Measurements from ENCODE around the gene GEMIN4. TPM values are rescaled to one million over a fixed set of nuclear protein-coding genes. Genes with fewer than 3 reads are reported as not detected.
"Not testable (repeated sequence)": the region's sequence is repeated elsewhere in the genome, so short reads cannot be mapped to it uniquely, and the experiment has no call there.

The GEMIN4 gene
- total RNA-seq, 2 experiments from 2014 or later, result 29.7 to 29.9 TPM

DNA sequence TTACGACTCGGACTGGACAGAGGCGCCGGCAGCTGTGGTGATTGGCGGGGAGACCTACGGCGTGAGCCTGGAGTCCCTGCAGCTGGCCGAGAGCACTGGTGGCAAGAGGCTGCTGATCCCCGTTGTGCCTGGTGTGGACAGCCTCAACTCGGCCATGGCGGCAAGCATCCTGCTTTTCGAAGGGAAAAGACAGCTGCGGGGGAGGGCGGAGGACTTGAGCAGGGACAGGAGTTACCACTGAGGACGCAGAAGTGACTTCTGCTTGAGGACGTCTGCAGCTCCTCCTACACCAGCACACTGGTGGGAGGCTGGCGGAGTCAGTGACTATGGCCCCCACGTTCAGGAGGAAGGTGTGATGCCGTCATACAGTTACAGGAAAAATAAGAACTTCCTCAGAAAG is 39.8 kb upstream of the GEMIN4 start:
- H3K4me1 Mint-ChIP-seq (ENCODE audit: low read depth), result peaks cover 6% of the 10 kb centered on the region
- H3K9me3 Mint-ChIP-seq, result no peaks in the 10 kb centered on the region
- no peak for DNase-seq
- H3K4me3 Mint-ChIP-seq, result no peak overlapping the region
- CTCF ChIA-PET, result interaction anchor here (0.6 to 1.3 kb wide), 3 partner anchors 25 to 204 kb away, joined by 3 to 5 read pairs (median 5); no protein-coding TSS in a partner anchor
- H3K36me3 Mint-ChIP-seq (ENCODE audit: low read depth), result peaks cover 15% of the 10 kb centered on the region
- intact Hi-C loops (cut with micrococcal nuclease), result loop anchor here (5.0 kb wide), 1 partner anchor 265 kb away; no protein-coding TSS in a partner anchor
- H3K27me3 Mint-ChIP-seq (ENCODE audit: low read depth), result no peaks in the 10 kb centered on the region
- H3K27ac Mint-ChIP-seq, result no peak overlapping the region

DNA sequence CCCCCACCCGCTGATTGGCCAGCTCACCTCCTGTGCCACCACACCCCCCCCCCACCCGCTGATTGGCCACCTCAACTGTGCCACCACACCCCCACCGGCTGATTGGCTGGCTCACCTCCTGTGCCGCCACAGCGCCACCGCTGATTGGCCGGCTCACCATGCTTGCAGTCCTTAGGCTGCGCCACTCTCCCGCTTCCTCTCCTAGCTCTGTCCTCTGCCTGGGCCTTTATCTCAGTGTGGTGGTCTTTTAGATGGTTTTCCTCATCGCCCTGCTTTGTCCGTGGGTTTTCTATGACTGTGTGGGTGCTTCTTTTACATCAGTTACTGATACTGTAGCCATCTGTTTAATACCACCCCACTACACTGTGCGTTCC is 38.8 kb upstream of the GEMIN4 start:
- intact Hi-C loops (cut with micrococcal nuclease), result loop anchor here (5.0 kb wide), 1 partner anchor 266 kb away; no protein-coding TSS in a partner anchor
- DNase-seq; H3K9me3 Mint-ChIP-seq; H3K4me3 Mint-ChIP-seq; H3K4me1 Mint-ChIP-seq (ENCODE audit: low read depth); H3K27ac Mint-ChIP-seq; H3K27me3 Mint-ChIP-seq (ENCODE audit: low read depth); CTCF ChIA-PET: not testable (repeated sequence)
- peaks cover 15% of the 10 kb centered on the region for H3K36me3 Mint-ChIP-seq (ENCODE audit: low read depth)

GRCh38 chr17:789931-790873 is 38.1 kb upstream of the GEMIN4 start:
- intact Hi-C loops (cut with micrococcal nuclease), result loop anchor here (5.0 kb wide), 1 partner anchor 267 kb away; no protein-coding TSS in a partner anchor
- H3K27ac Mint-ChIP-seq; H3K4me1 Mint-ChIP-seq (ENCODE audit: low read depth); H3K4me3 Mint-ChIP-seq; DNase-seq; H3K27me3 Mint-ChIP-seq (ENCODE audit: low read depth); CTCF ChIA-PET; H3K9me3 Mint-ChIP-seq: not testable (repeated sequence)
- peaks cover 15% of the 10 kb centered on the region for H3K36me3 Mint-ChIP-seq (ENCODE audit: low read depth)

GRCh38 chr17:789160-789840 is 37.2 kb upstream of the GEMIN4 start:
- intact Hi-C loops (cut with micrococcal nuclease), result no loop called here
- CTCF ChIA-PET, result interaction anchor here (1.0 to 1.3 kb wide), 2 partner anchors 192 to 207 kb away, joined by 4 read pairs; partner anchors contain the start of gene TIMM22
- H3K4me3 Mint-ChIP-seq, result no peak overlapping the region

GRCh38 chr17:788551-788950 is 36.5 kb upstream of the GEMIN4 start:
- Mint-ChIP-seq H3K9me3 (no peaks in the 10 kb centered on the region), H3K4me3 (no peak overlapping the region), H3K27me3 (ENCODE audit: low read depth) (no peaks in the 10 kb centered on the region), H3K36me3 (ENCODE audit: low read depth) (peaks cover 13% of the 10 kb centered on the region), H3K27ac (no peak overlapping the region), H3K4me1 (ENCODE audit: low read depth) (peaks cover 16% of the 10 kb centered on the region)
- intact Hi-C loops (cut with micrococcal nuclease), result no loop called here
- CTCF ChIA-PET, result interaction anchor here (1.0 to 1.3 kb wide), 2 partner anchors 192 to 208 kb away, joined by 4 read pairs; partner anchors contain the start of gene TIMM22
- DNase-seq, result no peak

More at GRCh38 chr17:789160-789840, 37.2 kb upstream of the GEMIN4 start:
- Mint-ChIP-seq H3K4me1 (ENCODE audit: low read depth) (peaks cover 9% of the 10 kb centered on the region), H3K27me3 (ENCODE audit: low read depth) (no peaks in the 10 kb centered on the region), H3K9me3 (no peaks in the 10 kb centered on the region), H3K36me3 (ENCODE audit: low read depth) (peaks cover 13% of the 10 kb centered on the region), H3K27ac (no peak overlapping the region)
- DNase-seq, result no peak

- Mint-ChIP-seq H3K4me3 (no peak overlapping the region), H3K9me3 (no peaks in the 10 kb centered on the region), H3K36me3 (ENCODE audit: low read depth) (peaks cover 15% of the 10 kb centered on the region), H3K4me1 (ENCODE audit: low read depth) (peaks cover 24% of the 10 kb centered on the region), H3K27ac (no peak overlapping the region), H3K27me3 (ENCODE audit: low read depth) (no peaks in the 10 kb centered on the region)
- CTCF ChIA-PET, result interaction anchor here (0.6 to 1.9 kb wide), 3 partner anchors 8 to 646 kb away, joined by 3 to 8 read pairs (median 3); no protein-coding TSS in a partner anchor
- intact Hi-C loops (cut with micrococcal nuclease), result no loop called here
- no peak for DNase-seq
Observed at GRCh38 chr17:787641-788221, 35.7 kb upstream of the GEMIN4 start.

DNA sequence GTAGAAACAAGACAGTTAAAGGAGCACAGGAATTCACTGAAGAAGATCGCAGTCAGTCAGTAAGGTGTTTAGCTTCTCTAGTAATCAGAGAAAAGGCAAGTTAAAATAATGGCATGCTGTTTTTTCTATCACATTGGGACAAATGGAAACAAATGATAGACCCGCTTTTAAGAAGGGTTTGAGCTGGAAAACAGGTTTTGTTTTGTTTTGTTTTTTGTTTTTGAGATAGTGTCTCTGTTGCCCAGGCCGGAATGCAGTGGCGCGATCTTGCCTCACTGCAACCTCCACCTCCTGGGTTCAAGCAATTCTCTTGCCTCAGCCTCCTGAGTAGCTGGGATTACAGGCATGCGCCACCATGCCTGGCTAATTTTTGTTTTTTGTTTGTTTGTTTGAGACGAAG is 33.8 kb upstream of the GEMIN4 start:
- DNase-seq; H3K27ac Mint-ChIP-seq; H3K9me3 Mint-ChIP-seq; H3K27me3 Mint-ChIP-seq (ENCODE audit: low read depth); H3K4me3 Mint-ChIP-seq; intact Hi-C loops (cut with micrococcal nuclease): not testable (repeated sequence)
- Mint-ChIP-seq H3K4me1 (ENCODE audit: low read depth) (peaks cover 30% of the 10 kb centered on the region), H3K36me3 (ENCODE audit: low read depth) (peaks cover 14% of the 10 kb centered on the region)
- CTCF ChIA-PET, result interaction anchor here (1.0 to 1.9 kb wide), 2 partner anchors 10 to 71 kb away, joined by 5 to 8 read pairs; no protein-coding TSS in a partner anchor

- CTCF ChIA-PET, result interaction anchor here (0.5 kb wide), 1 partner anchor 83 kb away, joined by 3 read pairs; no protein-coding TSS in a partner anchor
- Mint-ChIP-seq H3K9me3 (no peaks in the 10 kb centered on the region), H3K27me3 (ENCODE audit: low read depth) (no peaks in the 10 kb centered on the region), H3K4me1 (ENCODE audit: low read depth) (peaks cover 35% of the 10 kb centered on the region), H3K36me3 (ENCODE audit: low read depth) (peaks cover 14% of the 10 kb centered on the region), H3K4me3 (peak overlapping the region; percentile 32), H3K27ac (peak overlapping the region; percentile 31)
- intact Hi-C loops (cut with micrococcal nuclease), result no loop called here
- DNase-seq, result no peak
Observed at GRCh38 chr17:784143-784542, 32.1 kb upstream of the GEMIN4 start.

DNA sequence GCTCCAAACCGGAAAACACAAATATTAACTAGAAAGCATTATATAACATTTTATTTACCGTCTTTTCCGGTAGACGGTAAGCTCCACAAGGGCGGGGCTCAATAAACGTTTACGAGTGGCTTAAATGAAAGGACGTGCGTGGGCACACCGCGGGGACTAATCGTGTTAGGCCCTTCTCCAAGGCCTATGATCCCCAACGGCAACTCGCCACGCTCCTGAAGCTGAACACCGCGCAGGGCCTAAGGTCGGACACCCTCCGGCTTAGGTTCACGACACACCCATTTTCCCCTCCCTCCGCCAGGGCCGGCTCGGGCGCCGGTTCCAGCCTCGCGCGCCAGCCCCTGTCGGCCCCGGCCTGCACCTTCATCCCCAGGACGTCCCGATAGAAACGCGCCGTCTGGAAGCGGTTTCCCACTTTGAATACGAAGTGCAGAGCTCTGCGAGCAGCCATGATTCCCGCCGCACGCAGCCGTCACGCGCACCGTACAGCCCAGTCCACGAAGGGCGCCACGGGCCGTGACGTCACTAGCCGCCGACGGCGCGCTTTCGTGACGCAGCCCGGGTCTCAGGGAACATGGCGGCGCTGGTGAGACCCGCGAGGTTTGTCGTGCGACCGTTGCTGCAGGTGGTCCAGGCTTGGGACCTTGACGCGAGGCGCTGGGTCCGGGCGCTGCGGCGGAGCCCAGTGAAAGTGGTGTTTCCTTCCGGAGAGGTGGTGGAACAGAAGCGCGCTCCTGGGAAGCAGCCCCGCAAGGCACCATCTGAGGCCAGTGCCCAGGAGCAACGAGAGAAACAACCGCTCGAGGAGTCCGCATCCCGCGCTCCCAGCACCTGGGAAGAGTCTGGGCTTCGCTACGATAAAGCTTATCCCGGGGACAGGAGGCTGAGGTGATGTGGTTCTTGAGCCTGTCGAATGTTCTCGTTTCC is 30.0 kb upstream of the GEMIN4 start, which contains the start of the genes GLOD4 and MRM3:
GLOD4 (minus strand) TSS at position 476 of the 927 bp plus-strand sequence; CDS start at position 451, 25 bp downstream.
MRM3 (plus strand) TSS at position 549 of the 927 bp plus-strand sequence; CDS start at position 575, 26 bp downstream.
- peaks cover 35% of the 10 kb centered on the region for H3K4me1 Mint-ChIP-seq (ENCODE audit: low read depth)
- CTCF ChIA-PET, result interaction anchor here (0.6 to 2.0 kb wide), 5 partner anchors 16 to 272 kb away, joined by 3 to 6 read pairs (median 5); partner anchors contain the start of gene TIMM22
- H3K9me3 Mint-ChIP-seq, result no peaks in the 10 kb centered on the region
- DNase-seq, result peak; percentile 95
- peak within 1 kb of the TSS; percentile 93 for H3K27ac Mint-ChIP-seq
- H3K4me3 Mint-ChIP-seq, result peak within 1 kb of the TSS; percentile 89
- intact Hi-C loops (cut with micrococcal nuclease), result loop anchor here (1.0 to 2.0 kb wide), 4 partner anchors 30 to 369 kb away; partner anchors contain the start of genes GEMIN4 and VPS53
- peaks cover 18% of the 10 kb centered on the region for H3K36me3 Mint-ChIP-seq (ENCODE audit: low read depth)
- H3K27me3 Mint-ChIP-seq (ENCODE audit: low read depth), result no peaks in the 10 kb centered on the region

DNA sequence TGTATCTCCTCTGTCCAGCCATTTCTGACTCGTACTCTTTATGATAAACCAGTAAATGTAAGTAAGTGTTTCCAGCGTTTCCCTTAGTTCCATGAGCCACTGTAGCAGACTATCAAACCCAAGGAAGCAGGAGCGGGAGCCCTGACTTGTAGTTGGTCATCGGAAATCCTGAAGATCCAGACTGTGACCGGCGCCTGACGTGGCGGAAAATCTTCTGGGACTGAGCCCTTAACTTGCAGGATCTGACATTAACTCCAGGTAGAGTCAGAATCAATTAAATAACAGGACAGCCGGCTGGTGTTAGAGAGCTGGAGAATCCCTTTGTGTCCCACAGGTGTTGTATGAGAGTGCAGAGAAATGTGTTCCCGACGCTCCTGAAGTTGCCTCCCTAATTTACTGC is 26.0 kb upstream of the GEMIN4 start:
- CTCF ChIA-PET, result no interaction called here
- no peak overlapping the region for H3K4me3 Mint-ChIP-seq
- H3K27me3 Mint-ChIP-seq (ENCODE audit: low read depth), result no peaks in the 10 kb centered on the region
- no peak for DNase-seq
- intact Hi-C loops (cut with micrococcal nuclease), result no loop called here
- no peaks in the 10 kb centered on the region for H3K9me3 Mint-ChIP-seq
- peak overlapping the region; percentile 21 for H3K27ac Mint-ChIP-seq
- peaks cover 27% of the 10 kb centered on the region for H3K4me1 Mint-ChIP-seq (ENCODE audit: low read depth)
- H3K36me3 Mint-ChIP-seq (ENCODE audit: low read depth), result peaks cover 42% of the 10 kb centered on the region

DNA sequence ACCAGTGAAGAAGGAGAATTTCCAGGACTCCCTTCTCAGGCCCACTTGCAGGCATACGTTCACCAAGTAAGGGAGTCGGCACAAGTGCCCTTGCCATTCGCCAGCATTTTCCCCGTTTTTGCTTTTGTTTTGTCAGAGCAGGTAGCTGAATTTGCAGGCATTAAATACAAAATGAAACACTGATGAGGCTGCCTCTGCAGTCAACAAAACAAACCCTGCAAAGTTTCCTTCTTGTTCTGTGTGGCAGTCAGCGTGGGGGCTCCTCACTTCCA is 22.2 kb upstream of the GEMIN4 start:
- intact Hi-C loops (cut with micrococcal nuclease), result no loop called here
- no peak for DNase-seq
- H3K9me3 Mint-ChIP-seq, result no peaks in the 10 kb centered on the region
- CTCF ChIA-PET, result interaction anchor here (1.5 kb wide), 1 partner anchor 23 kb away, joined by 3 read pairs; no protein-coding TSS in a partner anchor
- peaks cover 53% of the 10 kb centered on the region for H3K36me3 Mint-ChIP-seq (ENCODE audit: low read depth)
- H3K4me3 Mint-ChIP-seq, result no peak overlapping the region
- peaks cover 15% of the 10 kb centered on the region for H3K4me1 Mint-ChIP-seq (ENCODE audit: low read depth)
- H3K27me3 Mint-ChIP-seq (ENCODE audit: low read depth), result no peaks in the 10 kb centered on the region
- H3K27ac Mint-ChIP-seq, result no peak overlapping the region

Data from activated naive CD4-positive, alpha-beta T cell treated with anti-CD3 and anti-CD28 coated beads for 36 hours (primary cell).